ENCODE results near the gene TRIM63. TPM values are rescaled to one million over a fixed set of nuclear protein-coding genes. Genes with fewer than 3 reads are reported as not detected.

Gene TRIM63
- total and polyA plus RNA-seq, 9 of the 15 experiments (the other 6 are each of a cell fraction or from before 2014, with no cell fraction given), result 0.08 to 0.57 (median 0.36) TPM

DNA sequence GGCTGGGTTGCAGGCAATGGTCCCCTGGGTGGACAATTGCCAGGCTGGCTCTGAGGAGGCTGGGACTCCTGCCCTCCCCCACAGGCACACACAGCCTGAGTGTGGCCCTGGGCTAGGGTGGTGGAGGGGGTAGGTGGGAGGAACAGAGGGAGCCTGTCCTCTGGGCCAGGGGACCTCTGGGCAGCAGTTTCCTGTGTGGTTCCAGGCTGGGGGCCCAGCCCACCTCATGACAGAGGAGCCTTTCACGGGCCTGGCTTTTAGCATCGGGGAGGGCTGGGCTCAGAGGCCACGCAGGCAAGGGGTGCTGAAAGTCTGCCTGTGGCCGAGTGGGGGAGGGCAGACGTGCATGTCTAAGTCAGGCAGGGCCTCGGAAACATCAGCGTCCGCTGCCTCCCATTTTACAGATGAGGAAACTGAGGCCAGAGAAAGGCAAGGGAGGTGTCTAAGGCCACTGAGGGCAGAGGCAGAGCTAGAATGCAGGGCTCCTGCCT, 38.9 kb downstream of the TRIM63 start (continued):
- TF ChIP-seq SP2 (IDR thresholded peaks at IDR 0.05; ENCODE audit: extremely low read depth, low read depth, low read length, poor library complexity, severe bottlenecking) (no peak), PURB (CRISPR knock-in tag; IDR thresholded peaks at IDR 0.05; ENCODE audit: low read depth) (no peak), RCOR1 (IDR thresholded peaks at IDR 0.05; ENCODE audit: borderline replicate concordance in 1 of 2, low read depth in 2 of 2, low read length in 2 of 2) (peak in 1 of 2 experiments; percentile 47; a peak in 1 of 4 replicates), BCOR (IDR thresholded peaks at IDR 0.05) (peak; percentile 91), CBX1 (IDR thresholded peaks at IDR 0.05; ENCODE audit: low read depth) (0 out of 2 replicates have a peak, but pooled peaks have one; percentile 56), MCM5 (IDR thresholded peaks at IDR 0.05; ENCODE audit: low read depth) (no peak)

DNA sequence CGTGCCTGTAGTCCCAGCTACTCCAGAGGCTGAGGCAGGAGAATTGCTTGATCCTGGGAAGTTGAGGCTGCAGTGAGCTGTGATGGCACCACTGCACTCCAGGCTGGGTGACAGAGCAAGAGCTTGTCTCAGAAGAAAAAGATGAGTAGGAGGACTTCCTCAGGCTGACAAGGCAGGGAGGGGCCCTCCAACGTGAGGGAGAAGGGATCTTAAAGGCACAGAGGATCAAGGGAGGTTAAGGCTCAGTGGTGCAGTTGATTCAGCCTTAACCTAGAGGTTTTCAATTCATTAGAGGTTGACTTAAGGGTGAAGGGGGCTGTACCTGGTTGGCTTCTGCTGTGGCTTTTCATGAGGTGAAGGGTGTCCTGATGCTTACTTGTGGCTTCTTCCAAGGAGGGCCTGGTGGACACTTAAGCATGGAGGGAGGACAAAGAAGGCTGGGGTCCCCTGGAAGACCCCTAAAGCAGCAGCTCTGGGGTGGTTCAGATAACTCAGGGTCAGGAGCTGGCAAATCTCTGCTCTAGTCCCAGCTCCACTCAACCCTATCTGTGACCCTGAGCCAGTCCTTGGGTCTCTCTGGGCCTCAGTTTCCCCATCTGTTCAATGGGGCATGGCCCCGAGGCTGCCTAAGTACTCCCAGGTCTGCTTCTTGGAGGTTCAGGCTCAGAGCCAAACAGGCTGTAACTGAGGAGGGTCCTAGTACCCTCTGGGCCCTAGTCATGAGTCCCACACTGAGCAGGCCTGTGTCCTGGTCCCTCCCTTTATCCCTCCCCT, 39.5 kb downstream of the TRIM63 start:
- Histone ChIP-seq H3K4me1 (replicated peaks in 1 of 2; ENCODE audit: control insufficient read depth in 2 of 2, insufficient read depth in 2 of 2, low read length in 2 of 2) (peaks cover 19 to 35% of the 10 kb centered on the region in 2 experiments; a peak in 4 of 5 replicates), H3K27ac (ENCODE audit: extremely low read depth, low read depth, low read length) (no peak overlapping the region), H3K4me3 (no peak overlapping the region), H2AFZ (ENCODE audit: low read depth, low read length) (no peak overlapping the region; the same call in 1 of the 2 replicates), H3K79me2 (ENCODE audit: control insufficient read depth, insufficient read depth, low read length) (no peaks in the 10 kb centered on the region), H3K4me2 (ENCODE audit: insufficient read depth, low read length) (no peak overlapping the region), H3K27me3 (ENCODE audit: control insufficient read depth in 2 of 2, insufficient read depth in 2 of 2, low read length in 2 of 2) (no peaks in the 10 kb centered on the region), H4K20me1 (replicated peaks; ENCODE audit: control insufficient read depth, insufficient read depth, low read length) (no peaks in the 10 kb centered on the region), H3K9me1 (ENCODE audit: control insufficient read depth, insufficient read depth, low read length) (no peaks in the 10 kb centered on the region), H3K9ac (ENCODE audit: insufficient read depth in 1 of 2, low read depth in 2 of 2, low read length in 2 of 2) (peak overlapping the region in 1 of 2 experiments; percentile 21; a peak in 2 of 4 replicates), H3K9me3 (replicated peaks; ENCODE audit: control insufficient read depth, insufficient read depth, low read depth, low read length) (no peaks in the 10 kb centered on the region), H3K36me3 (ENCODE audit: control insufficient read depth, insufficient read depth, low read length) (no peaks in the 10 kb centered on the region)
- FAIRE-seq, result peak; percentile 97
- intact Hi-C loops (cut with micrococcal nuclease), result no loop called here
- CTCF ChIA-PET (ENCODE audit: low intra/inter-chr PET ratio), result interaction anchor here (2.9 kb wide), 1 partner anchor 132 kb away, joined by 25 read pairs; no protein-coding TSS in a partner anchor
- WGBS (ENCODE audit: insufficient coverage, low coverage, missing lambda C conversion rate), result 22% methylated on average over 3 of the region's 3 CpGs
- POLR2A ChIA-PET, result interaction anchor here (0.5 to 2.0 kb wide), 9 partner anchors 8 to 308 kb away, joined by 3 to 11 read pairs (median 3); no protein-coding TSS in a partner anchor
- peak; percentile 56 to 82 (median 66) for DNase-seq (ENCODE audit: extremely low read depth in 1 of 4, low spot score in 3 of 4)
- in situ Hi-C loops (cut with MboI), result no loop called here
- no TSS peak for BruUV-seq (replicated peaks)
- ATAC-seq, result peak; percentile 87
- TF ChIP-seq, protein P1, sequence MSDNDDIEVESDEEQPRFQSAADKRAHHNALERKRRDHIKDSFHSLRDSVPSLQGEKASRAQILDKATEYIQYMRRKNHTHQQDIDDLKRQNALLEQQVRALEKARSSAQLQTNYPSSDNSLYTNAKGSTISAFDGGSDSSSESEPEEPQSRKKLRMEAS (CRISPR knock-in tag; IDR thresholded peaks at IDR 0.05), result 0 out of 2 replicates have a peak, but pooled peaks have one; percentile 17
- TF ChIP-seq HCFC1 (IDR thresholded peaks at IDR 0.05; ENCODE audit: low read depth, low read length), result no peak
- no peak for TF ChIP-seq SNIP1 (IDR thresholded peaks at IDR 0.05; ENCODE audit: low read depth)
- TF ChIP-seq, protein P2, sequence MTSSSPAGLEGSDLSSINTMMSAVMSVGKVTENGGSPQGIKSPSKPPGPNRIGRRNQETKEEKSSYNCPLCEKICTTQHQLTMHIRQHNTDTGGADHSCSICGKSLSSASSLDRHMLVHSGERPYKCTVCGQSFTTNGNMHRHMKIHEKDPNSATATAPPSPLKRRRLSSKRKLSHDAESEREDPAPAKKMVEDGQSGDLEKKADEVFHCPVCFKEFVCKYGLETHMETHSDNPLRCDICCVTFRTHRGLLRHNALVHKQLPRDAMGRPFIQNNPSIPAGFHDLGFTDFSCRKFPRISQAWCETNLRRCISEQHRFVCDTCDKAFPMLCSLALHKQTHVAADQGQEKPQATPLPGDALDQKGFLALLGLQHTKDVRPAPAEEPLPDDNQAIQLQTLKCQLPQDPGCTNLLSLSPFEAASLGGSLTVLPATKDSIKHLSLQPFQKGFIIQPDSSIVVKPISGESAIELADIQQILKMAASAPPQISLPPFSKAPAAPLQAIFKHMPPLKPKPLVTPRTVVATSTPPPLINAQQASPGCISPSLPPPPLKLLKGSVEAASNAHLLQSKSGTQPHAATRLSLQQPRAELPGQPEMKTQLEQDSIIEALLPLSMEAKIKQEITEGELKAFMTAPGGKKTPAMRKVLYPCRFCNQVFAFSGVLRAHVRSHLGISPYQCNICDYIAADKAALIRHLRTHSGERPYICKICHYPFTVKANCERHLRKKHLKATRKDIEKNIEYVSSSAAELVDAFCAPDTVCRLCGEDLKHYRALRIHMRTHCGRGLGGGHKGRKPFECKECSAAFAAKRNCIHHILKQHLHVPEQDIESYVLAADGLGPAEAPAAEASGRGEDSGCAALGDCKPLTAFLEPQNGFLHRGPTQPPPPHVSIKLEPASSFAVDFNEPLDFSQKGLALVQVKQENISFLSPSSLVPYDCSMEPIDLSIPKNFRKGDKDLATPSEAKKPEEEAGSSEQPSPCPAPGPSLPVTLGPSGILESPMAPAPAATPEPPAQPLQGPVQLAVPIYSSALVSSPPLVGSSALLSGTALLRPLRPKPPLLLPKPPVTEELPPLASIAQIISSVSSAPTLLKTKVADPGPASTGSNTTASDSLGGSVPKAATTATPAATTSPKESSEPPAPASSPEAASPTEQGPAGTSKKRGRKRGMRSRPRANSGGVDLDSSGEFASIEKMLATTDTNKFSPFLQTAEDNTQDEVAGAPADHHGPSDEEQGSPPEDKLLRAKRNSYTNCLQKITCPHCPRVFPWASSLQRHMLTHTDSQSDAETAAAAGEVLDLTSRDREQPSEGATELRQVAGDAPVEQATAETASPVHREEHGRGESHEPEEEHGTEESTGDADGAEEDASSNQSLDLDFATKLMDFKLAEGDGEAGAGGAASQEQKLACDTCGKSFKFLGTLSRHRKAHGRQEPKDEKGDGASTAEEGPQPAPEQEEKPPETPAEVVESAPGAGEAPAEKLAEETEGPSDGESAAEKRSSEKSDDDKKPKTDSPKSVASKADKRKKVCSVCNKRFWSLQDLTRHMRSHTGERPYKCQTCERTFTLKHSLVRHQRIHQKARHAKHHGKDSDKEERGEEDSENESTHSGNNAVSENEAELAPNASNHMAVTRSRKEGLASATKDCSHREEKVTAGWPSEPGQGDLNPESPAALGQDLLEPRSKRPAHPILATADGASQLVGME (CRISPR knock-in tag; IDR thresholded peaks at IDR 0.05), result no peak
- TF ChIP-seq PURB (CRISPR knock-in tag; IDR thresholded peaks at IDR 0.05; ENCODE audit: low read depth), result no peak
- peak; percentile 32; the same call in 1 of the 2 replicates for TF ChIP-seq JUND (IDR thresholded peaks at IDR 0.05; ENCODE audit: borderline replicate concordance, low read depth, low read length)
- no peak; the same call in 2 of the 3 replicates for TF ChIP-seq JUND (tag; IDR thresholded peaks at IDR 0.05; ENCODE audit: borderline replicate concordance, low read depth, low read length)
- no peak for TF ChIP-seq POLR2H (tag; IDR thresholded peaks at IDR 0.05; ENCODE audit: low read depth)
- peak; percentile 27; the same call in 1 of the 2 replicates for TF ChIP-seq BHLHE40 (IDR thresholded peaks at IDR 0.05; ENCODE audit: low read length)
